Progenitor cell of endocrine pancreas (in vitro differentiated cells): ENCODE measurements around the gene MSI2. TPM values are rescaled to one million over a fixed set of nuclear protein-coding genes. Genes with fewer than 3 reads are reported as not detected.

Experiments
- DNase-seq: peaks from one replicate; pipeline ENCODE4 v3.0.0; 2021; ENCODE audit warnings: low spot score; ENCODE audit not compliant: unreplicated experiment
- H3K27ac Mint-ChIP-seq: 2 replicates; pipeline ENCODE4 v1.8.0; 2021; ENCODE audit warnings: mild to moderate bottlenecking, moderate library complexity, mixed read lengths
- H3K27me3 Mint-ChIP-seq: 2 replicates; pipeline ENCODE4 v1.8.0; 2021; ENCODE audit warnings: mixed read lengths
- H3K36me3 Mint-ChIP-seq: 2 replicates; pipeline ENCODE4 v1.8.0; 2022; ENCODE audit warnings: mixed read lengths; ENCODE audit not compliant: insufficient read depth
- H3K4me1 Mint-ChIP-seq: 2 replicates; pipeline ENCODE4 v1.8.0; 2021; ENCODE audit warnings: low read depth, mixed read lengths
- H3K4me3 Mint-ChIP-seq: 2 replicates; pipeline ENCODE4 v1.8.0; 2021; ENCODE audit warnings: low read depth, mild to moderate bottlenecking, moderate library complexity, mixed read lengths
- H3K9me3 Mint-ChIP-seq: 2 replicates; pipeline ENCODE4 v1.8.0; 2021; ENCODE audit warnings: low read depth, mixed read lengths
- CTCF ChIP-seq: fragments of 200-600 bp; sonication (generic); IDR thresholded peaks from one replicate; pipeline ENCODE4 v1.5.0; 2021; ENCODE audit warnings: antibody characterized with exemption, mild to moderate bottlenecking; ENCODE audit not compliant: unreplicated experiment
- total RNA-seq: library from RNA; stranded (reverse); gene quantifications from 2 replicates; pipeline ENCODE4 v1.2.1, GENCODE V29; 2021

Gene MSI2
- total RNA-seq, 1 donor from 2014 or later: 164 TPM

DNA sequence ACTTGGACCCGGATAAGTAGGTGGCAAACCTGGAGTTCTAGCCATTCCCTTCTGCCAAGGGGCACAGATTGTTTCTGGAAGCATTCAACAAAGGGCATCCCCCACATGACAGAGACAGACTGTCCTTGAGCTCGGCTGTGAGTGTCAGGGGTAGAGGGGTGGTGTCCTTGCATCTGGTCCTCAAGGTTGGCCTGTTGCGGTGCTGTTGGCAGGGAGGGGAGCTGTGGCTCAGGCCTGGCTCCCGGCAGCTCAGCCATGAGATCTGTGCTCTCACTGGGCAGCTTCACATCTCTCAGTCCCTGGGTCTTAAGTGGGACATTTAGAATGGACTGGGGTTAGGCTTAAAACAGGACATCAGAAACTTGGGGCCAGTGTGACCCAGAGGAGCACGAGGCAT lies 468.4 kb downstream of the MSI2 start:
- H3K9me3 Mint-ChIP-seq: no peaks in the 10 kb centered on the region
- H3K36me3 Mint-ChIP-seq: no peaks in the 10 kb centered on the region
- H3K27ac Mint-ChIP-seq: no peak overlapping the region
- peaks cover 3% of the 10 kb centered on the region for H3K4me1 Mint-ChIP-seq
- H3K27me3 Mint-ChIP-seq: peaks cover 74% of the 10 kb centered on the region
- no peak for TF ChIP-seq CTCF
- no peak overlapping the region for H3K4me3 Mint-ChIP-seq
- DNase-seq: no peak

DNA sequence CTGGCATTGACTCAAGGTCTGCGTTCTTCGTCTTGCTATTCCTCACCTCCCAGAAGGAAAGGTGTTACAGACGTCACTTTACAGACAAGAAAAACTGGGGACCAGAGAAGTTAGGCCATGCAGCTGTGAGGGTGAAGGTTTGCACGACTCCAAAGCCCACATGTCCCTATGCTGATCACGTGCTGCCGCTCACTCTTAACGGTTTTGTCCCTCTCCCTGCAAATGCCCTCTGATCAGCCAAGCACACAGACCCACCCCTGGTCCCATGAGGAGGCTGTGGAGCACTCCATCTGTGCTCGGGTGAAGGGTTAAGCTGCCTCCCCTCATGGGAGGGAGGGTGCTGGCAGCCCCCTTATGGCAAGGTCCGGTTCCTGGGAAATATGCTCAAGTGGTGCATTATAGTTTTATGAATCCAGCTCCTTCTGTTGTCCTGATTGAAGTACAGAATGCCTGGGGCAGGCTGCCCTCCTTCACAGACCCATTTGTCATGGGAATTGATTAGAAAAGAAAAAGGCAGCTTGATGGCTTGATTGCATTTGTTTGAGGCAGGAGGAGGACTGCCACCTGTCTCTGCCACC lies 470.0 kb downstream of the MSI2 start:
- no peak for TF ChIP-seq CTCF
- no peak for DNase-seq
- Mint-ChIP-seq H3K27me3 (peaks cover 77% of the 10 kb centered on the region), H3K9me3 (no peaks in the 10 kb centered on the region), H3K27ac (no peak overlapping the region), H3K4me1 (peaks cover 3% of the 10 kb centered on the region), H3K36me3 (no peaks in the 10 kb centered on the region), H3K4me3 (no peak overlapping the region)

DNA sequence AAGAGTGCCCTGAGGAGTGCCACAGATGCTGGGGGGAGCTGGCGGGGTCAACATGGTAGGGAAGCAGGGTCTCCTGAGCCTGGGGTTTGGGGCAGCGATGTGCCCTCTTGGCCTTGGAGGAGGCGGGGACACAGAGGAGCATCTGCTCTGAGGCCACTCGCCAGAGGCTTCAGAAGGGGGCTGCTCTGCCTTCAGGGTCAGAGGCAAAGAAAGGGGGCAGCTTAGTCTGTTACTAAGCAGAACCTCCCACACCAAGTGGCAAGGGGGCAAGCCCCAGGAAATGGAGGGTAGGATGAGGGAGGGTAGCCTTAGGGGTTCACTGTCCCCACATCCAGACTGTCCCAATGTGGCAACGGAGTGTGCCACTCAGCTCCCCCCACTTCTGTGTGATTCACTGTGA lies 470.5 kb downstream of the MSI2 start:
- H3K27me3 Mint-ChIP-seq: peaks cover 79% of the 10 kb centered on the region
- peaks cover 3% of the 10 kb centered on the region for H3K4me1 Mint-ChIP-seq
- DNase-seq: no peak
- H3K9me3 Mint-ChIP-seq: no peaks in the 10 kb centered on the region
- TF ChIP-seq CTCF: no peak
- no peaks in the 10 kb centered on the region for H3K36me3 Mint-ChIP-seq
- H3K4me3 Mint-ChIP-seq: no peak overlapping the region
- H3K27ac Mint-ChIP-seq: no peak overlapping the region

GRCh38 chr17:57727630-57728175 lies 471.4 kb downstream of the MSI2 start:
- Mint-ChIP-seq H3K27ac (no peak overlapping the region), H3K27me3 (peaks cover 75% of the 10 kb centered on the region), H3K4me3 (no peak overlapping the region), H3K9me3 (no peaks in the 10 kb centered on the region), H3K36me3 (no peaks in the 10 kb centered on the region), H3K4me1 (peaks cover 3% of the 10 kb centered on the region)
- no peak for TF ChIP-seq CTCF
- no peak for DNase-seq

- Mint-ChIP-seq H3K27me3 (peaks cover 78% of the 10 kb centered on the region), H3K36me3 (no peaks in the 10 kb centered on the region), H3K4me3 (no peak overlapping the region), H3K9me3 (no peaks in the 10 kb centered on the region), H3K27ac (no peak overlapping the region), H3K4me1 (peaks cover 3% of the 10 kb centered on the region)
- DNase-seq: no peak
- TF ChIP-seq CTCF: no peak
These were observed 473.8 kb downstream of the MSI2 start for GRCh38 chr17:57730026-57730701.
